ENCODE measurements around the gene NLGN1.

The NLGN1 gene

DNA sequence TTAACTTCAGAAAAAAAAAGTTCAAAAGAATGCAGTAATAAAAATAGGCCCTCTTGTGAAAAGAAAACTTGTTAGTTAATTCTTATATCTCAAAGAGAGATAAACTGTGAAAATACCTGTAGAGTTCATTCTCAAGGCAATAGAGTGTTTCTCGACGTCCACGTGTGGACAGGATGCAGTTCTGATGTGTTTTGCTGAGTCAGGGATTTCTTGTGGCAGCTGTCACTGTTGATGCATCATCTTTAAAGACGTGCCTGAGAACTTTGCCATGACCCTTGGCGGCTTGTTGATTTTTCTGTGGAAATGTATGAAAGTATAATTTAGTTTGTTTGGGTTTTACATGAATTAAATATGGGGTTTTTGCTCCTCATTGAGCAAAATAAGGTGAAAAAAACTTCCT lies 702.2 kb downstream of the NLGN1 start:
- no peak for TF ChIP-seq CTCF (IDR thresholded peaks at IDR 0.05; ENCODE audit: control insufficient read depth, extremely low read depth, insufficient read depth)
- no peak for DNase-seq (ENCODE audit: low read depth)
- H3K4me3 ChIP-seq (ENCODE audit: low read depth, low read length) = no peak overlapping the region

- no peak for TF ChIP-seq CTCF (IDR thresholded peaks at IDR 0.05; ENCODE audit: control insufficient read depth, extremely low read depth, insufficient read depth)
- no peak for DNase-seq (ENCODE audit: low read depth)
- H3K4me3 ChIP-seq (ENCODE audit: low read depth, low read length) = no peak overlapping the region
Measured at GRCh38 chr3:174100744-174101143, 703.2 kb downstream of the NLGN1 start.

DNA sequence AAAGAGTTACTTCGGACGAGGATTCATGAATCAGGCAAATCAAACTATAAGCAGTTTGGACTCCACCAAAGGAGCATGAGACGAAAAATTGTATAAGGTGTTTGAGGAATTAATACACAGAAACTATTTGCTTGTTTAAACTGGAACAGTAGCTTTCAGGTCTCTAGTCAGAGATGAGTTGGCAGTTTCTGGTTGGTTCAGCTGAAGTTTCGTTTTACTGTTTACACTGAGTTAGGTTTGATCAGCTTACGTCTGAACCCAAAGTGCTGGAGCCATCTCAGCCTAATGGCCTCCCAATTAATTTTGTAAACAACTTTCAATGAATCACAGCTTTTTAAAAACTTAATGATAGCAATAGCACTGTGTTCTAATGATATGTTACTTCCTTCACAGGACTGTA lies 703.7 kb downstream of the NLGN1 start:
- no peak for TF ChIP-seq CTCF (IDR thresholded peaks at IDR 0.05; ENCODE audit: control insufficient read depth, extremely low read depth, insufficient read depth)
- DNase-seq (ENCODE audit: low read depth) = no peak
- H3K4me3 ChIP-seq (ENCODE audit: low read depth, low read length) = no peak overlapping the region

GRCh38 chr3:174102274-174102673 lies 704.7 kb downstream of the NLGN1 start:
- TF ChIP-seq CTCF (IDR thresholded peaks at IDR 0.05; ENCODE audit: control insufficient read depth, extremely low read depth, insufficient read depth) = no peak
- H3K4me3 ChIP-seq (ENCODE audit: low read depth, low read length) = no peak overlapping the region
- no peak for DNase-seq (ENCODE audit: low read depth)

DNA sequence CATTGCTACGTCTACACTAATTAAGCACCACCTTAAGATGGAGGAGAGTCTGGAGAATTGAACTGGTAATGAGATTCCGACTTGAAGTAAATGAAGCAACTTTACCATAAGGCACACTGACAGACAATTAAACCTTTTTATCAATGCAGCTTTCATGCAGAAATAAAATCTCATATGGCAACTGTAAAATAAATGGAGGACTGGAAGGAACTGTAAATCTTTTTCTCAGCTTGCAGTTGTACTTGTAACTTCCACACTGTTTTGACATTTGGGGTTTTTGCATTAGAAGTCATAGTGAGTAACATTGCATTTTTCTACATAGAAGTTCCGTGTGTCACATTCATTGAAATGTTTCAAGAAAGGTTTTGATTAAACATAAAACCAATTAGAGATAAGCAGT lies 705.3 kb downstream of the NLGN1 start:
- no peak overlapping the region for H3K4me3 ChIP-seq (ENCODE audit: low read depth, low read length)
- no peak for DNase-seq (ENCODE audit: low read depth)
- TF ChIP-seq CTCF (IDR thresholded peaks at IDR 0.05; ENCODE audit: control insufficient read depth, extremely low read depth, insufficient read depth) = no peak

GRCh38 chr3:174110761-174111160 lies 713.2 kb downstream of the NLGN1 start:
- DNase-seq (ENCODE audit: low read depth) = no peak
- TF ChIP-seq CTCF (IDR thresholded peaks at IDR 0.05; ENCODE audit: control insufficient read depth, extremely low read depth, insufficient read depth) = no peak
- H3K4me3 ChIP-seq (ENCODE audit: low read depth, low read length) = no peak overlapping the region

GRCh38 chr3:174111776-174112175 lies 714.2 kb downstream of the NLGN1 start:
- H3K4me3 ChIP-seq (ENCODE audit: low read depth, low read length) = no peak overlapping the region
- DNase-seq (ENCODE audit: low read depth) = no peak
- no peak for TF ChIP-seq CTCF (IDR thresholded peaks at IDR 0.05; ENCODE audit: control insufficient read depth, extremely low read depth, insufficient read depth)
